ENCODE measurements around the gene TUBE1. TPM values are rescaled to one million over a fixed set of nuclear protein-coding genes. Genes with fewer than 3 reads are reported as not detected.
"Not testable (repeated sequence)": the region's sequence is repeated elsewhere in the genome, so short reads cannot be mapped to it uniquely, and the experiment has no call there.

The TUBE1 gene
- total RNA-seq, 1 donor from 2014 or later: 26.2 TPM

GRCh38 chr6:112054555-112055190, 32.6 kb downstream of the TUBE1 start:
- Mint-ChIP-seq H3K27ac (no peak overlapping the region), H3K4me3 (no peak overlapping the region), H3K9me3 (no peaks in the 10 kb centered on the region), H3K36me3 (ENCODE audit: low read depth) (no peaks in the 10 kb centered on the region), H3K4me1 (ENCODE audit: low read depth) (no peaks in the 10 kb centered on the region), H3K27me3 (ENCODE audit: insufficient read depth) (peaks cover 6% of the 10 kb centered on the region)
- no peak for DNase-seq (ENCODE audit: low spot score)
- intact Hi-C loops (cut with micrococcal nuclease): no loop called here

DNA sequence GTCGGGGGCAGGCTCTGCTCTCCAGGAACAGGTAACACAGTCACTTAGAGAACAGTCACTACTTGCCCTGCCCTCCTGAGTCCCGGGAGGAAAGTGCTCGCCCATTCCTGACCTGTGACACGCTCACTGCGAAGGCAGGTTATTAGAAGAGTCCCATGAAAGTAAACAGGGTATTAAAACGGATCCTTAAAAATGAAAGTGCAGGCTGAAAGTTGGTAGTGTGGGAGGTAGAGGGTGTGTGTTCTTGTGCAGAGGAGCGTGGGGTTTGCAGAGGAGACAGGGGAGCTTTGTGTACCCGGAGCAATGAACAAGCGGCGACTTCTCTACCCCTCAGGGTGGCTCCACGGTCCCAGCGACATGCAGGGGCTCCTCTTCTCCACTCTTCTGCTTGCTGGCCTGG, 33.3 kb downstream of the TUBE1 start, which contains the start of gene CCN6:
CCN6 (plus strand) TSS at position 104 of the 400 bp plus-strand sequence; CDS start at position 358, 254 bp downstream.
- H3K27ac Mint-ChIP-seq: no peak within 1 kb of the TSS
- intact Hi-C loops (cut with micrococcal nuclease): no loop called here
- H3K9me3 Mint-ChIP-seq: no peaks in the 10 kb centered on the region

GRCh38 chr6:112051251-112051740, 36.0 kb downstream of the TUBE1 start:
- intact Hi-C loops (cut with micrococcal nuclease); H3K4me1 Mint-ChIP-seq (ENCODE audit: low read depth); H3K27me3 Mint-ChIP-seq (ENCODE audit: insufficient read depth); H3K9me3 Mint-ChIP-seq; DNase-seq (ENCODE audit: low spot score); H3K36me3 Mint-ChIP-seq (ENCODE audit: low read depth); H3K4me3 Mint-ChIP-seq; H3K27ac Mint-ChIP-seq: not testable (repeated sequence)

More for the DNA sequence above, 33.3 kb downstream of the TUBE1 start, which contains the start of gene CCN6:
- Mint-ChIP-seq H3K27me3 (ENCODE audit: insufficient read depth) (peaks cover 6% of the 10 kb centered on the region), H3K4me3 (no peak within 1 kb of the TSS), H3K4me1 (ENCODE audit: low read depth) (no peaks in the 10 kb centered on the region), H3K36me3 (ENCODE audit: low read depth) (no peaks in the 10 kb centered on the region)
- DNase-seq (ENCODE audit: low spot score): no peak

- Mint-ChIP-seq H3K36me3 (ENCODE audit: low read depth) (no peaks in the 10 kb centered on the region), H3K4me3 (no peak overlapping the region), H3K27me3 (ENCODE audit: insufficient read depth) (peaks cover 6% of the 10 kb centered on the region), H3K27ac (no peak overlapping the region), H3K9me3 (no peaks in the 10 kb centered on the region), H3K4me1 (ENCODE audit: low read depth) (no peaks in the 10 kb centered on the region)
- DNase-seq (ENCODE audit: low spot score): no peak
- intact Hi-C loops (cut with micrococcal nuclease): no loop called here
These were observed 36.9 kb downstream of the TUBE1 start for GRCh38 chr6:112050429-112050828.

- no peaks in the 10 kb centered on the region for H3K4me1 Mint-ChIP-seq (ENCODE audit: low read depth)
- H3K27me3 Mint-ChIP-seq (ENCODE audit: insufficient read depth): peaks cover 4% of the 10 kb centered on the region
These were observed 37.3 kb downstream of the TUBE1 start for GRCh38 chr6:112049996-112050395.

DNA sequence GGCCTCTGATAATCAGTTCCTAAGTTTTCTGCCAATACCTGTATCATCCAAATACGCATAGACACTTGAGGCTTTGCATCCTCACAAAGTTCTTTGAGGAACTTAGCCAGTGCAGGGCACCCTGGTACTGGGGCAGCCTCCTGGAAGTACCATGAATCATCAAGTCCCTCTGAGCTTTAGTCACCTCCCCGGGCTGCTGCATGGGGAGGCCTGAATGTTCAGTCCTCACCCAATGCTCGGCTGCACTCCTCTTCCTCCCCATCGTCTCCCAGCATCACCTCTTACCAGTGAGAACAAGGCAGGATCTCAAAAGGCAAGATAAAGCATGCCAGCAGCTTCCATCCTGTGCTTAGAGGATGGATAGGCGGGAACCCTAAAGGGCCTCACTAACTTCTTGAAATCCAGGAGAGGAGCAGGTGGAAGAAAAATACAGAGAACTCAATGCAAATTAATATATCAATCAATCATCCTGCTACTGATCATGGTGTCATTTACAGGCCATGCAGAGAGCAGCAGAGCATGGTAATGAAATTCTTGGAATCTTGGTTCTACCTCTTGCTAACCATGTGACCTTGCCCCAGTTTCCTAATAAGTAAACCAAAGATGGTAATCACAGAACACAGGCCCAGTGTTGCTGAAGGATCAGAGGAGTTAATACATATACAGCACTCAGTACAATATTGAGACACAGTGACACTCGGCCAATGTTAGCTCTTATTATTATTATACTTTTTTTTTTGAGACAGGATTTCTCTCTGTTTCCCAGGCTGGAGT, 38.1 kb downstream of the TUBE1 start:
- H3K27ac Mint-ChIP-seq: no peak overlapping the region
- no peak for DNase-seq (ENCODE audit: low spot score)
- H3K9me3 Mint-ChIP-seq: no peaks in the 10 kb centered on the region
- H3K4me1 Mint-ChIP-seq (ENCODE audit: low read depth): no peaks in the 10 kb centered on the region
- no peak overlapping the region for H3K4me3 Mint-ChIP-seq
- H3K36me3 Mint-ChIP-seq (ENCODE audit: low read depth): no peaks in the 10 kb centered on the region
- H3K27me3 Mint-ChIP-seq (ENCODE audit: insufficient read depth): peaks cover 2% of the 10 kb centered on the region
- intact Hi-C loops (cut with micrococcal nuclease): loop anchor here (10.0 kb wide), 2 partner anchors 624 to 714 kb away; no protein-coding TSS in a partner anchor

More at GRCh38 chr6:112049996-112050395, 37.3 kb downstream of the TUBE1 start:
- intact Hi-C loops (cut with micrococcal nuclease): loop anchor here (10.0 kb wide), 2 partner anchors 625 to 715 kb away; no protein-coding TSS in a partner anchor
- H3K4me3 Mint-ChIP-seq: no peak overlapping the region
- H3K36me3 Mint-ChIP-seq (ENCODE audit: low read depth): no peaks in the 10 kb centered on the region
- no peaks in the 10 kb centered on the region for H3K9me3 Mint-ChIP-seq
- DNase-seq (ENCODE audit: low spot score): no peak
- H3K27ac Mint-ChIP-seq: no peak overlapping the region

- H3K4me3 Mint-ChIP-seq; H3K36me3 Mint-ChIP-seq (ENCODE audit: low read depth); H3K27me3 Mint-ChIP-seq (ENCODE audit: insufficient read depth); DNase-seq (ENCODE audit: low spot score); H3K27ac Mint-ChIP-seq; H3K9me3 Mint-ChIP-seq: not testable (repeated sequence)
- H3K4me1 Mint-ChIP-seq (ENCODE audit: low read depth): peaks cover 14% of the 10 kb centered on the region
- intact Hi-C loops (cut with micrococcal nuclease): loop anchor here (10.0 kb wide), 2 partner anchors 623 to 713 kb away; no protein-coding TSS in a partner anchor
These were observed 39.8 kb downstream of the TUBE1 start for GRCh38 chr6:112047523-112047922.

- Mint-ChIP-seq H3K27ac (no peak overlapping the region), H3K9me3 (no peaks in the 10 kb centered on the region)
These were observed 42.4 kb downstream of the TUBE1 start for GRCh38 chr6:112044856-112045255.

GRCh38 chr6:112044196-112044595, 43.1 kb downstream of the TUBE1 start:
- no peak overlapping the region for H3K27ac Mint-ChIP-seq
- no peak overlapping the region for H3K4me3 Mint-ChIP-seq
- H3K36me3 Mint-ChIP-seq (ENCODE audit: low read depth): no peaks in the 10 kb centered on the region
- no peak for DNase-seq (ENCODE audit: low spot score)
- H3K4me1 Mint-ChIP-seq (ENCODE audit: low read depth): peaks cover 33% of the 10 kb centered on the region
- no peaks in the 10 kb centered on the region for H3K9me3 Mint-ChIP-seq
- H3K27me3 Mint-ChIP-seq (ENCODE audit: insufficient read depth): no peaks in the 10 kb centered on the region
- intact Hi-C loops (cut with micrococcal nuclease): loop anchor here (5.0 to 10.0 kb wide), 4 partner anchors 619 to 1032 kb away; no protein-coding TSS in a partner anchor

More at GRCh38 chr6:112044856-112045255, 42.4 kb downstream of the TUBE1 start:
- no peaks in the 10 kb centered on the region for H3K36me3 Mint-ChIP-seq (ENCODE audit: low read depth)
- H3K4me1 Mint-ChIP-seq (ENCODE audit: low read depth): peaks cover 28% of the 10 kb centered on the region
- no peaks in the 10 kb centered on the region for H3K27me3 Mint-ChIP-seq (ENCODE audit: insufficient read depth)
- DNase-seq (ENCODE audit: low spot score): no peak
- intact Hi-C loops (cut with micrococcal nuclease): loop anchor here (5.0 to 10.0 kb wide), 4 partner anchors 620 to 1033 kb away; no protein-coding TSS in a partner anchor
- H3K4me3 Mint-ChIP-seq: no peak overlapping the region

DNA sequence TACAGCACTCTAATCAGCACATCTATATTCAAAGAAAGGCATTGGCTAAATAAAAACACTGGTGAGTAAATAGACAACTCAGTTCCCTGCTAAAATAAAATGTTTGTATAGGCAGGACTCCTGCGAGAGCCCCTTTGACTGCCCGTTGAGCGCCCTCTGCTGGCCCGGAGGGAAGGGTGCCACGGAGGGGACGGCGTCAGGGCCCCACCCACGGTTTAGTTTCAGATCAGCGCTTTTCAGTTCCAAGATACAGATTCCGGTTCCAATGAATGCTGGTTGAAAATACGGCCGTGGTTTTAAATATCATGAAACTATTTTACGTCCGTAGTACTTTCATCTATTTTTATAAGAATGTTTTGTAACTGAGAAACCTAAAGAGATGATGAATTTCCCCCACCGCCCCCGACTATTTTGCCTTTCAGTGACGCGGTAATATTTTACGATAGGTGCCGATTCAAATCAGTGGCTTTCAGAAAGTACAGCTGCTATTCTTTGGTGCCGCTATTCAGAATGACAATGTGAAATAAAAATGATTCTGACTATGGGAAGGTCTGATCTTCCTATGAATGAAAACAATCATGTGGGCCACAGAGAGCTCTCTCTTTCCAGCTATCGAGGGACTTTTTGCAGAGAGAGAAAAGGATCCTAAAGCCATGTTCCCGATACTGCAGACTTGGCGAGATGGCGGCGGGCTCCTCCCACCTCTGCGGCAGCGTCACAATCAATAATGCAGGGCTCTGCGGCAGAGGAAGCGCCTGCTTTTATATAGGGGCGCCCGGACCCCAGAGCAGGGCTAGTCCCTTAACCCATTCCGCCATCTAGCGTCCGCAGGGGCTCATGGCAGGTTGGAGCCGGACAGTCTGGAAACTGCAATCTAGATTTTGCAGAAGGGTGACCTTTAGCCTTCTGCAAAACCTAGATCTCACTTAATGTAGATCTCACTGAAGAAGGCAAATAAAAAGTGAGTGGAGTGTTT, 44.0 kb downstream of the TUBE1 start:
- Mint-ChIP-seq H3K4me3 (peak overlapping the region; percentile 92), H3K9me3 (no peaks in the 10 kb centered on the region), H3K27me3 (ENCODE audit: insufficient read depth) (no peaks in the 10 kb centered on the region), H3K27ac (peak overlapping the region; percentile 92), H3K4me1 (ENCODE audit: low read depth) (peaks cover 42% of the 10 kb centered on the region), H3K36me3 (ENCODE audit: low read depth) (no peaks in the 10 kb centered on the region)
- intact Hi-C loops (cut with micrococcal nuclease): loop anchor here (1.0 to 10.0 kb wide), 23 partner anchors 8 to 1031 kb away; partner anchors contain the start of genes FAM229B, FYN, TRAF3IP2 and TUBE1
- DNase-seq (ENCODE audit: low spot score): peak; percentile 83

DNA sequence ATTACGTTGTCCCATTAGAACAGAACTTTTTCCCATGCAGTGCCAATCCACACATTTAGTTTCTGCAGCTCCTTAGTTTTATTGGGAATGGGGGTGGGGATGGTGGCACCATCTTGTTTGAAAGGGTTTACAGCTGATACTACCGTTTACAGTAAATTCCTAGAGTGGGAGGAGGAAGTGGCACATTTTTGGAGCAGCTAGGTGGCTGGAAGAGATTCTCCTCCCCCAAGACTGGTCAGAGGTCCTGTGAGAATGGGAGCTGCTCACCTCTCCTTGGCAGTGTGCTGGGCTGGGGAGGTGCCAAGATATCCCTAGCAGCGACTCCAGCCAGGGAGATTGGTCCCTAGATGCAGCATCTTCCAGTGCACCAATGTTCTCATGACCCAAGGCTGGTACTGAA, 45.7 kb downstream of the TUBE1 start:
- intact Hi-C loops (cut with micrococcal nuclease): loop anchor here (5.0 to 10.0 kb wide), 4 partner anchors 617 to 1029 kb away; no protein-coding TSS in a partner anchor
- no peak for DNase-seq (ENCODE audit: low spot score)
- peak overlapping the region; percentile 50 for H3K4me3 Mint-ChIP-seq
- no peaks in the 10 kb centered on the region for H3K9me3 Mint-ChIP-seq
- H3K27me3 Mint-ChIP-seq (ENCODE audit: insufficient read depth): no peaks in the 10 kb centered on the region
- H3K4me1 Mint-ChIP-seq (ENCODE audit: low read depth): peaks cover 51% of the 10 kb centered on the region
- H3K27ac Mint-ChIP-seq: peak overlapping the region; percentile 46
- H3K36me3 Mint-ChIP-seq (ENCODE audit: low read depth): no peaks in the 10 kb centered on the region

DNA sequence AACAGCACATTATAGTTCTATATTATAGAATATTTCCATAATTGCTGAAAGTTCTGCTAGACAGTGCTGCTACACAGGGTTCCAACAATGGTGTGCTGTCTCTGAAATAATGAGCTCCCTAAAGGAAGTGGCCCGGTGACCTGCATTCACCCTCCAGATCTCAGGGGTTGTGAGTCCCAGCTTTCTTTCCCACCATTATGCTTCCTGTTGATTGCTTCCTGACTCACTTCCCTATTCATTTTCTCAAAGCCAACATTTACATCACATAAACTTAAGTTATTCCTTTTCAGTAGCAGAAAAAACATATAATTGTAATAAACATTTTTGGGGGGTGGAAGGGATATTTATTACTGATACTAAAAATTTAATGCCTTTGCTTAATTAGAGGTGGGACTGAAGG, 46.3 kb downstream of the TUBE1 start:
- no peak for DNase-seq (ENCODE audit: low spot score)
- H3K36me3 Mint-ChIP-seq (ENCODE audit: low read depth): no peaks in the 10 kb centered on the region
- no peaks in the 10 kb centered on the region for H3K9me3 Mint-ChIP-seq
- no peaks in the 10 kb centered on the region for H3K27me3 Mint-ChIP-seq (ENCODE audit: insufficient read depth)
- intact Hi-C loops (cut with micrococcal nuclease): loop anchor here (5.0 to 10.0 kb wide), 4 partner anchors 616 to 1029 kb away; no protein-coding TSS in a partner anchor
- H3K4me3 Mint-ChIP-seq: no peak overlapping the region
- H3K27ac Mint-ChIP-seq: no peak overlapping the region
- H3K4me1 Mint-ChIP-seq (ENCODE audit: low read depth): peaks cover 57% of the 10 kb centered on the region
